Dermis blood vessel endothelial cell (primary cell): ENCODE results near the gene SLC9A7. TPM values are rescaled to one million over a fixed set of nuclear protein-coding genes. Genes with fewer than 3 reads are reported as not detected.

ENCODE experiments used
- DNase-seq: peaks from one replicate; pipeline ENCODE4 v3.0.0; 2010
- total RNA-seq: library from RNA; depleted of rRNA; stranded (reverse); fragments of >200 nt; gene quantifications from 2 replicates; pipeline ENCODE4 v1.2.3, GENCODE V29; 2014

The SLC9A7 gene
- total RNA-seq, 1 donor from 2014 or later, result 16.5 TPM

GRCh38 chrX:46754036-46754435 is 4.9 kb downstream of the SLC9A7 start:
- DNase-seq, result no peak

GRCh38 chrX:46750889-46751288 is 8.0 kb downstream of the SLC9A7 start:
- DNase-seq, result no peak

GRCh38 chrX:46744009-46744408 is 14.9 kb downstream of the SLC9A7 start:
- DNase-seq, result no peak

GRCh38 chrX:46743046-46743445 is 15.9 kb downstream of the SLC9A7 start:
- no peak for DNase-seq

GRCh38 chrX:46739736-46740135 is 19.2 kb downstream of the SLC9A7 start:
- no peak for DNase-seq

GRCh38 chrX:46737462-46737861 is 21.5 kb downstream of the SLC9A7 start:
- DNase-seq, result no peak

GRCh38 chrX:46737041-46737440 is 21.9 kb downstream of the SLC9A7 start:
- DNase-seq, result no peak

- DNase-seq, result no peak
Observed at GRCh38 chrX:46735622-46736021, 23.3 kb downstream of the SLC9A7 start.

GRCh38 chrX:46733226-46733625 is 25.7 kb downstream of the SLC9A7 start:
- peak; percentile 23 for DNase-seq

- DNase-seq, result no peak
Observed at GRCh38 chrX:46730765-46731164, 28.2 kb downstream of the SLC9A7 start.

GRCh38 chrX:46727441-46727840 is 31.5 kb downstream of the SLC9A7 start:
- DNase-seq, result no peak

- DNase-seq, result peak; percentile 3
Observed at GRCh38 chrX:46723569-46723927, 35.4 kb downstream of the SLC9A7 start.

- DNase-seq, result peak; percentile 13
Observed at GRCh38 chrX:46722742-46723568, 36.0 kb downstream of the SLC9A7 start.

- no peak for DNase-seq
Observed at GRCh38 chrX:46716796-46717195, 42.1 kb downstream of the SLC9A7 start.

GRCh38 chrX:46715997-46716396 is 42.9 kb downstream of the SLC9A7 start:
- DNase-seq, result no peak

- DNase-seq, result no peak
Observed at GRCh38 chrX:46715530-46715929, 43.4 kb downstream of the SLC9A7 start.

- DNase-seq, result no peak
Observed at GRCh38 chrX:46713672-46714490, 45.0 kb downstream of the SLC9A7 start.

- DNase-seq, result no peak
Observed at GRCh38 chrX:46712764-46713163, 46.2 kb downstream of the SLC9A7 start.

GRCh38 chrX:46710927-46711623 is 47.8 kb downstream of the SLC9A7 start:
- DNase-seq, result no peak

- DNase-seq, result peak; percentile 1
Observed at GRCh38 chrX:46710425-46710824, 48.5 kb downstream of the SLC9A7 start.

GRCh38 chrX:46707274-46707965 is 51.5 kb downstream of the SLC9A7 start:
- no peak for DNase-seq

GRCh38 chrX:46704767-46705386 is 54.0 kb downstream of the SLC9A7 start:
- DNase-seq, result peak; percentile 48
